HepG2 (cell line): Measurements from ENCODE around the gene STX4. TPM values are rescaled to one million over a fixed set of nuclear protein-coding genes. Genes with fewer than 3 reads are reported as not detected.

Experiments
- ATF7-NPFF ChIP-seq: sonication (generic); formaldehyde crosslinking; IDR thresholded peaks from 2 replicates; pipeline ENCODE4 v1.8.1; 2023; ENCODE audit warnings: mild to moderate bottlenecking, low read depth, missing genetic modification reagents, moderate library complexity
- BORCS8-MEF2B ChIP-seq: sonication (generic); formaldehyde crosslinking; IDR thresholded peaks from 2 replicates; pipeline ENCODE4 v1.8.0; 2022; ENCODE audit warnings: mild to moderate bottlenecking, missing genetic modification reagents
- E2F2 ChIP-seq: sonication (generic); formaldehyde crosslinking; IDR thresholded peaks from 2 replicates; pipeline ENCODE4 v1.4.0; 2020; ENCODE audit warnings: missing genetic modification reagents, borderline replicate concordance
- FLYWCH1 ChIP-seq: sonication (generic); formaldehyde crosslinking; IDR thresholded peaks from 2 replicates; pipeline ENCODE4 v1.8.1; 2023; ENCODE audit warnings: mild to moderate bottlenecking, missing genetic modification reagents
- FOXK2 ChIP-seq: fragments of 450-650 bp; IDR thresholded peaks from 2 replicates; pipeline ENCODE4 v1.6.1; 2016
- HINFP ChIP-seq: sonication (generic); formaldehyde crosslinking; IDR thresholded peaks from 2 replicates; pipeline ENCODE4 v1.4.0; 2020; ENCODE audit warnings: low read depth, mild to moderate bottlenecking, missing genetic modification reagents
- IRF1 ChIP-seq: sonication (generic); formaldehyde crosslinking; IDR thresholded peaks from 2 replicates; pipeline ENCODE4 v1.4.0; 2020; ENCODE audit warnings: low read depth, mild to moderate bottlenecking, missing genetic modification reagents
- NAIF1 ChIP-seq: sonication (generic); formaldehyde crosslinking; IDR thresholded peaks from 2 replicates; pipeline ENCODE4 v1.5.0; 2020; ENCODE audit warnings: mild to moderate bottlenecking, missing genetic modification reagents, borderline replicate concordance
- NFAT5 ChIP-seq: sonication (generic); formaldehyde crosslinking; IDR thresholded peaks from 2 replicates; pipeline ENCODE4 v1.4.0; 2020; ENCODE audit warnings: missing genetic modification reagents
- NR0B2 ChIP-seq: sonication (generic); formaldehyde crosslinking; IDR thresholded peaks from 2 replicates; pipeline ENCODE4 v1.4.0; 2020; ENCODE audit warnings: mild to moderate bottlenecking, missing genetic modification reagents
- PBX2 ChIP-seq: IDR thresholded peaks from 2 replicates; pipeline ENCODE4 v1.6.1; 2016; ENCODE audit warnings: control low read depth
- TEAD3 ChIP-seq: optimal IDR thresholded peaks from 2 replicates; pipeline ENCODE3; 2016; ENCODE audit warnings: borderline replicate concordance
- ZNF17 ChIP-seq: sonication (generic); formaldehyde crosslinking; IDR thresholded peaks from 2 replicates; pipeline ENCODE4 v1.5.0; 2020; ENCODE audit warnings: mild to moderate bottlenecking, missing genetic modification reagents
- ZNF235 ChIP-seq: sonication (generic); formaldehyde crosslinking; IDR thresholded peaks from 2 replicates; pipeline ENCODE4 v1.8.1; 2023; ENCODE audit warnings: mild to moderate bottlenecking, missing genetic modification reagents, borderline replicate concordance
- ZNF24 ChIP-seq: fragments of 450-650 bp; IDR thresholded peaks from 2 replicates; pipeline ENCODE4 v1.6.1; 2017; ENCODE audit warnings: antibody characterized with exemption, mild to moderate bottlenecking
- ZNF597 ChIP-seq: sonication (generic); formaldehyde crosslinking; IDR thresholded peaks from 2 replicates; pipeline ENCODE4 v1.5.0; 2020; ENCODE audit warnings: missing genetic modification reagents
- ZNF720 ChIP-seq: sonication (generic); formaldehyde crosslinking; IDR thresholded peaks from 2 replicates; pipeline ENCODE4 v1.4.0; 2020; ENCODE audit warnings: missing genetic modification reagents
- ZNF761 ChIP-seq: sonication (generic); formaldehyde crosslinking; conservative IDR thresholded peaks from 2 replicates; pipeline ENCODE4 v1.4.0; 2020; ENCODE audit warnings: mild to moderate bottlenecking, missing genetic modification reagents
- polyA plus RNA-seq, 8 experiments: library from polyadenylated mRNA; depleted of rRNA in 3 of 8; stranded (reverse) in 7 of 8; unstranded in 1 of 8; fragments of >200 nt; fragmentation: Illumina TruSeq in 4 of 8; extraction: Trizol in 4 of 8; gene quantifications; 2 replicates each; pipeline versions ENCODE4 v1.2.1 to v1.2.3, GENCODE V29; 2011 to 2016; ENCODE audit warnings: low read depth in 4 of 8, missing spikeins in 1 of 8, mixed read lengths in 1 of 8; ENCODE audit not compliant: insufficient read depth in 1 of 8
- total RNA-seq, 5 experiments: library from RNA; depleted of rRNA; stranded (reverse); fragments of >200 nt; fragmentation: Illumina TruSeq; extraction: Trizol; gene quantifications; 2 replicates each; pipeline ENCODE4 v1.2.3, GENCODE V29; 2016; ENCODE audit warnings: low read depth in 1 of 5

Gene STX4
- total and polyA plus RNA-seq, 2 of the 13 experiments (the other 11 are each of a cell fraction or from before 2014, with no cell fraction given) = 29.2 to 34.6 TPM

- TF ChIP-seq NFAT5 (CRISPR knock-in tag) (peak; percentile 79), TEAD3 (CRISPR knock-in tag) (peak; percentile 90), HINFP (no peak), ZNF720 (CRISPR knock-in tag) (no peak), E2F2 (CRISPR knock-in tag) (no peak), ZNF24 (no peak), ZNF597 (CRISPR knock-in tag) (no peak), NAIF1 (no peak), ZNF17 (CRISPR knock-in tag) (no peak), PBX2 (CRISPR knock-in tag) (no peak), FLYWCH1 (CRISPR knock-in tag) (0 out of 2 replicates have a peak, but pooled peaks have one; percentile 46), ATF7-NPFF (CRISPR knock-in tag) (peak; percentile 24; the same call in 1 of the 2 replicates), NR0B2 (no peak), IRF1 (no peak), ZNF761 (CRISPR knock-in tag) (no peak), BORCS8-MEF2B (no peak; the same call in 1 of the 2 replicates), ZNF235 (CRISPR knock-in tag) (no peak; the same call in 1 of the 2 replicates), FOXK2 (no peak)
Measured at GRCh38 chr16:30996324-30996984, 36.9 kb upstream of the STX4 start (continued).
